SK-N-SH (cell line): ENCODE measurements around the gene STIM1. TPM values are rescaled to one million over a fixed set of nuclear protein-coding genes. Genes with fewer than 3 reads are reported as not detected.

Experiments used
- CTCF ChIA-PET: fragments of 300-600, 350-600 bp; formaldehyde crosslinking; extraction: SDS; loops from one replicate; lab custom pipeline; 2021; lab: Yijun Ruan, JAX
- POLR2A ChIA-PET: fragments of 350-600 bp; sonication (Branson Sonifier 250); formaldehyde crosslinking; extraction: SDS; loops from one replicate; lab custom pipeline; 2020; ENCODE audit warnings: antibody characterized with exemption, inconsistent platforms; lab: Yijun Ruan, JAX
- DNase-seq: peaks from one replicate; pipeline ENCODE4 v3.0.0; 2012
- H2AFZ ChIP-seq: fragments of 200-600 bp; sonication (generic); 2 replicates; pipeline ENCODE4 v1.8.1; 2016; ENCODE audit warnings: antibody characterized with exemption, mild to moderate bottlenecking, low read depth
- H3F3A ChIP-seq: fragments of 200-600 bp; sonication (generic); replicated peaks from 2 replicates; pipeline ENCODE3; 2016; ENCODE audit warnings: antibody characterized with exemption, mild to moderate bottlenecking; ENCODE audit not compliant: insufficient read depth
- H3K27ac ChIP-seq, 2 experiments: fragments of 200-500 bp in 1 of 2; fragments of 200-600 bp in 1 of 2; sonication (Bioruptor generic) in 1 of 2; sonication (generic), shearing (Covaris generic) in 1 of 2; 2 replicates each; pipeline versions ENCODE4 v1.5.1 to v1.6.1; 2014 to 2016; ENCODE audit warnings: low read depth in 2 of 2, inconsistent platforms in 1 of 2, low read length in 1 of 2, mild to moderate bottlenecking in 1 of 2, mixed read lengths in 1 of 2
- H3K27me3 ChIP-seq: fragments of 200-600 bp; sonication (generic), shearing (Covaris generic); 2 replicates; pipeline ENCODE4 v1.6.1; 2016; ENCODE audit warnings: mixed run types; ENCODE audit not compliant: insufficient read depth
- H3K36me3 ChIP-seq, 2 experiments: fragments of 200-500 bp in 1 of 2; fragments of 200-600 bp in 1 of 2; sonication (Bioruptor generic) in 1 of 2; sonication (generic) in 1 of 2; replicated peaks in 1 of 2; 2 replicates each; pipeline versions ENCODE3 to v1.5.1; 2014 to 2016; ENCODE audit warnings: low read length in 1 of 2, mild to moderate bottlenecking in 1 of 2; ENCODE audit not compliant: insufficient read depth in 2 of 2, control insufficient read depth in 1 of 2
- H3K4me1 ChIP-seq, 2 experiments: fragments of 200-500 bp in 1 of 2; fragments of 200-600 bp in 1 of 2; sonication (Bioruptor generic) in 1 of 2; sonication (generic), shearing (Covaris generic) in 1 of 2; 2 replicates each; pipeline versions ENCODE4 v1.5.1 to v1.6.1; 2014 to 2016; ENCODE audit warnings: low read depth in 1 of 2, low read length in 1 of 2, mixed run types in 1 of 2; ENCODE audit not compliant: insufficient read depth in 2 of 2, control insufficient read depth in 1 of 2
- H3K4me2 ChIP-seq: fragments of 200-600 bp; sonication (generic), shearing (Covaris generic); 2 replicates; pipeline ENCODE4 v1.6.1; 2017; ENCODE audit warnings: mixed run types
- H3K4me3 ChIP-seq, 2 experiments: fragments of 200-500 bp in 1 of 2; fragments of 200-600 bp in 1 of 2; sonication (Bioruptor generic) in 1 of 2; sonication (generic), shearing (Covaris generic) in 1 of 2; 2 replicates each; pipeline versions ENCODE4 v1.5.1 to v1.8.1; 2014 to 2016; ENCODE audit warnings: low read depth in 2 of 2, inconsistent platforms in 1 of 2, low read length in 1 of 2, mild to moderate bottlenecking in 1 of 2, mixed read lengths in 1 of 2, moderate library complexity in 1 of 2
- H3K79me2 ChIP-seq: fragments of 200-600 bp; sonication (generic); 2 replicates; pipeline ENCODE4 v1.8.1; 2017; ENCODE audit warnings: mild to moderate bottlenecking; ENCODE audit not compliant: insufficient read depth
- H3K9ac ChIP-seq: fragments of 200-600 bp; sonication (generic); 2 replicates; pipeline ENCODE4 v1.6.1; 2017; ENCODE audit warnings: mixed run types
- H3K9me2 ChIP-seq: fragments of 200-600 bp; sonication (generic); 2 replicates; pipeline ENCODE4 v1.6.1; 2017; ENCODE audit warnings: mixed run types
- H3K9me3 ChIP-seq: fragments of 200-600 bp; sonication (generic); 2 replicates; pipeline ENCODE4 v1.6.1; 2017; ENCODE audit warnings: mixed run types, mild to moderate bottlenecking, moderate library complexity
- H4K20me1 ChIP-seq: fragments of 200-600 bp; sonication (generic); 2 replicates; pipeline ENCODE4 v1.6.1; 2017; ENCODE audit warnings: mild to moderate bottlenecking, mixed run types; ENCODE audit not compliant: insufficient read depth
- EZH2phosphoT487 ChIP-seq: fragments of 200-600 bp; sonication (generic); IDR thresholded peaks from 2 replicates; pipeline ENCODE4 v1.6.1; 2017; ENCODE audit warnings: low read depth, mixed run types, mild to moderate bottlenecking, antibody characterized with exemption, moderate library complexity, borderline replicate concordance
- FOXJ3 ChIP-seq: sonication (generic); formaldehyde crosslinking; IDR thresholded peaks from 2 replicates; pipeline ENCODE4 v1.5.1; 2020; ENCODE audit warnings: mild to moderate bottlenecking, missing genetic modification reagents
- MEF2A ChIP-seq: IDR thresholded peaks from 2 replicates; pipeline ENCODE4 v1.4.0; 2012; ENCODE audit warnings: low read depth, borderline replicate concordance
- POLR2AphosphoS5 ChIP-seq: IDR thresholded peaks from 2 replicates; pipeline ENCODE4 v1.6.1; 2012; ENCODE audit warnings: low read depth, low read length
- RAD21 ChIP-seq: IDR thresholded peaks from 2 replicates; pipeline ENCODE4 v1.6.1; 2012; ENCODE audit warnings: mild to moderate bottlenecking, low read length
- RCOR1 ChIP-seq: fragments of 150-350 bp; IDR thresholded peaks from 2 replicates; pipeline ENCODE4 v1.6.1; 2017; ENCODE audit warnings: antibody characterized with exemption, low read length
- RXRA ChIP-seq: IDR thresholded peaks from 2 replicates; pipeline ENCODE4 v1.4.0; 2012; ENCODE audit warnings: low read depth, mild to moderate bottlenecking, borderline replicate concordance
- SIN3A ChIP-seq: IDR thresholded peaks from 2 replicates; pipeline ENCODE4 v1.6.1; 2012; ENCODE audit warnings: low read depth, mild to moderate bottlenecking, low read length, moderate library complexity, borderline replicate concordance
- TAF1 ChIP-seq: IDR thresholded peaks from 2 replicates; pipeline ENCODE4 v1.6.1; 2012; ENCODE audit warnings: low read depth, mild to moderate bottlenecking, low read length, moderate library complexity, borderline replicate concordance
- TCF12 ChIP-seq: IDR thresholded peaks from 2 replicates; pipeline ENCODE4 v1.4.0; 2012
- TEAD4 ChIP-seq: IDR thresholded peaks from 2 replicates; pipeline ENCODE4 v1.4.0; 2012; ENCODE audit warnings: mild to moderate bottlenecking, borderline replicate concordance; ENCODE audit not compliant: insufficient read depth
- WGBS: methylation state at CpG from one replicate; pipeline ENCODE4 v1.1.6; 2017; ENCODE audit warnings: low lambda C conversion rate; 5-methylcytosine and 5-hydroxymethylcytosine counted together
- polyA plus RNA-seq, 3 experiments: library from polyadenylated mRNA; depleted of rRNA; stranded (reverse); fragments of >200 nt; gene quantifications; 2 replicates each; pipeline ENCODE4 v1.2.3, GENCODE V29; 2012
- TF ChIP-seq, protein P1 (sequence below): IDR thresholded peaks from 2 replicates; pipeline ENCODE4 v1.4.0; 2012; ENCODE audit warnings: low read depth, borderline replicate concordance
- TF ChIP-seq, protein P2 (sequence below): IDR thresholded peaks from 2 replicates; pipeline ENCODE4 v1.4.0; 2012; ENCODE audit warnings: low read depth

Gene STIM1
- polyA plus RNA-seq, 1 of the 3 experiments (the other 2 are of a cell fraction): 29.5 TPM

DNA sequence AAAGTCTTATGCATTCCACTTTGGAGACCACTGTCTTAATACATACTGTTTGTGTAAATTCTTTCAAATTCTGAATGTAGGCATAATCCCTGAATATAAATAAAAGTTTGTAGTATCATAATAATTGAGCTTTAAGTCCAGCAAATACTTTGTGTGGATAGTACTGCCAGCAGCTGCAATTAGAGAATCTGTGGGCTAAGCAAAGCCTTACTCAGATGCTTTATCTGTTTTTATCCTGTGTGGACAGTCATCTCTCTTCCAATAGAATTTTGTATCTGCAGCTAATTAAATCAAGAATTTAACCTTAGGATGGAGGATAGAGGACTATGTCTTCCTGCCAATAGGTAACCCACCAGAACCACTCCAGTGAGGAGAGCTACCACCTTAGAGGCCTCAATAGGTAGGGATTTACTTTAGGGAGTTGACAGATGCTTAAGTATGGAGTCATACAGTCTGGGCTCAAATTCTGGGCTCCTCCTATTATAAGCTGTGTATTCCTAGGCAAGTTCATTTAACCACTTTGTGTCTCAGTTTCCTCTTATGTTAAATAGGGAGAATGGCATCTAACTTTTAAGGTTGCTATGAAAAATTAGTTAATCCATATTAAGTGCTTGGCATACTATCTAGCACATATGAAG lies 71.1 kb downstream of the STIM1 start:
- H3K9me2 ChIP-seq: no peaks in the 10 kb centered on the region
- no peaks in the 10 kb centered on the region for H3K36me3 ChIP-seq
- peaks cover 0 to 7% of the 10 kb centered on the region in 2 experiments; a peak in 2 of 4 replicates for H3K4me1 ChIP-seq
- H4K20me1 ChIP-seq: no peaks in the 10 kb centered on the region
- no peak for TF ChIP-seq SIN3A
- TF ChIP-seq, protein P1, sequence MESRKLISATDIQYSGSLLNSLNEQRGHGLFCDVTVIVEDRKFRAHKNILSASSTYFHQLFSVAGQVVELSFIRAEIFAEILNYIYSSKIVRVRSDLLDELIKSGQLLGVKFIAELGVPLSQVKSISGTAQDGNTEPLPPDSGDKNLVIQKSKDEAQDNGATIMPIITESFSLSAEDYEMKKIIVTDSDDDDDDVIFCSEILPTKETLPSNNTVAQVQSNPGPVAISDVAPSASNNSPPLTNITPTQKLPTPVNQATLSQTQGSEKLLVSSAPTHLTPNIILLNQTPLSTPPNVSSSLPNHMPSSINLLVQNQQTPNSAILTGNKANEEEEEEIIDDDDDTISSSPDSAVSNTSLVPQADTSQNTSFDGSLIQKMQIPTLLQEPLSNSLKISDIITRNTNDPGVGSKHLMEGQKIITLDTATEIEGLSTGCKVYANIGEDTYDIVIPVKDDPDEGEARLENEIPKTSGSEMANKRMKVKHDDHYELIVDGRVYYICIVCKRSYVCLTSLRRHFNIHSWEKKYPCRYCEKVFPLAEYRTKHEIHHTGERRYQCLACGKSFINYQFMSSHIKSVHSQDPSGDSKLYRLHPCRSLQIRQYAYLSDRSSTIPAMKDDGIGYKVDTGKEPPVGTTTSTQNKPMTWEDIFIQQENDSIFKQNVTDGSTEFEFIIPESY: no peak
- TF ChIP-seq MEF2A: no peak
- TF ChIP-seq TCF12: no peak
- no peak for TF ChIP-seq EZH2phosphoT487
- no peak for TF ChIP-seq TAF1
- TF ChIP-seq FOXJ3 (CRISPR knock-in tag): no peak
- TF ChIP-seq, protein P2, sequence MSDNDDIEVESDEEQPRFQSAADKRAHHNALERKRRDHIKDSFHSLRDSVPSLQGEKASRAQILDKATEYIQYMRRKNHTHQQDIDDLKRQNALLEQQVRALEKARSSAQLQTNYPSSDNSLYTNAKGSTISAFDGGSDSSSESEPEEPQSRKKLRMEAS: no peak
- TF ChIP-seq RCOR1: no peak
- TF ChIP-seq POLR2AphosphoS5: no peak
- H3K27me3 ChIP-seq: no peaks in the 10 kb centered on the region
- no peak overlapping the region for H3K4me3 ChIP-seq
- CTCF ChIA-PET: interaction anchor here (0.6 to 3.3 kb wide), 7 partner anchors 8 to 147 kb away, joined by 3 to 32 read pairs (median 5); partner anchors contain the start of gene STIM1
- no peak overlapping the region; a peak in 1 of 4 replicates for H3K27ac ChIP-seq
- no peaks in the 10 kb centered on the region for H3K9me3 ChIP-seq
- H3K9ac ChIP-seq: no peak overlapping the region
- H3K4me2 ChIP-seq: no peak overlapping the region
- peaks cover 6% of the 10 kb centered on the region for H3F3A ChIP-seq
- no peak overlapping the region for H2AFZ ChIP-seq
- POLR2A ChIA-PET: no interaction called here
- H3K79me2 ChIP-seq: no peaks in the 10 kb centered on the region; the same call in 1 of the 2 replicates
- no peak for DNase-seq

DNA sequence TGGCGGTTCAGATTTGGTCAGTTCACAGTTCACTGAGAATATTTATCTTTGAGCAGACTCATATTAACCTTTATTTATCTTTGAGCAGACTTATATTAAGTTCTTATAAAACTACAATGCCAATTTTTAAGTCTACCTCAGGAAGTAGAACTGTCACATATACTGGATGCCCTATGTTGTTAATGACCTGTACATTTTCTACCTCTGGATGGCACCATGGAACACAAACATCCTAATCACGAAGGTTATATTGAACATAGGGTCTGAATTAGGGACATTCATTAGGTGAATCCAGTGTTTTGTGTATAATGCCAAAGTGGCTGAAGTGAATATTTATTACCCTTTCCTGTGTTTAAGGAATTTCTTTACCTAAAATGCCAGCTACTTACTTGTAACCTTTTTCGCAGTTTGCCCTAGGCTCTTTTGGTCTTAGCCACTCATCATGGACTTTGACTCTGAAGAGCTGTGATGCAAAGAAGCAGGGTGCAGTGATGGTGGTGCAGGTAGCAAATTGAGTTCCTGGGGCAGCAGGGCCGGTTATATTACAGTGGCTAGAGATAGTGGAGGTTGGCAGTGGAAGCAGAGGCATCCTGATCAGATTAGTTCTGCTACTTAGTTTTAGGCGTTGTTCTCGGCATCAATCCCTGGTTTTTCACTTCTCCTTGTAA lies 71.8 kb downstream of the STIM1 start:
- Histone ChIP-seq H3K9me3 (no peaks in the 10 kb centered on the region), H3K9ac (no peak overlapping the region), H3K27ac (no peak overlapping the region), H3K36me3 (no peaks in the 10 kb centered on the region), H3F3A (peaks cover 6% of the 10 kb centered on the region), H3K27me3 (no peaks in the 10 kb centered on the region), H4K20me1 (no peaks in the 10 kb centered on the region), H3K4me3 (no peak overlapping the region), H2AFZ (no peak overlapping the region), H3K79me2 (no peaks in the 10 kb centered on the region; the same call in 1 of the 2 replicates), H3K9me2 (no peaks in the 10 kb centered on the region), H3K4me1 (peaks cover 0 to 7% of the 10 kb centered on the region in 2 experiments; a peak in 2 of 4 replicates), H3K4me2 (no peak overlapping the region)
- DNase-seq: no peak
- 79% methylated on average over 6 of the region's 6 CpGs for WGBS
- CTCF ChIA-PET: interaction anchor here (0.6 to 3.3 kb wide), 6 partner anchors 13 to 146 kb away, joined by 3 to 32 read pairs (median 4); no protein-coding TSS in a partner anchor
- TF ChIP-seq RAD21 (peak; percentile 33), RXRA (no peak), TEAD4 (no peak)
- POLR2A ChIA-PET: no interaction called here
